T-helper 1 cell (primary cell): Measurements from ENCODE around the gene RBM15.

Experiments used
- DNase-seq, 5 donors: peaks; one replicate each; pipeline ENCODE4 v3.0.0-alpha.2; 2012 to 2020
- total RNA-seq, 4 donors: gene quantifications; one replicate each; lab custom pipeline; 2026; lab: John Stamatoyannopoulos, UW

Gene RBM15
- total RNA-seq = 105 to 129 (median 121) reads per million in 4 donors

GRCh38 chr1:110338886-110339406 is at the start of gene RBM15:
TSS of gene RBM15 (plus strand) at chr1:110339377. CDS start at chr1:110339406, 29 bp downstream.
- DNase-seq = peak; percentile 92 to 100 (median 96)

DNA sequence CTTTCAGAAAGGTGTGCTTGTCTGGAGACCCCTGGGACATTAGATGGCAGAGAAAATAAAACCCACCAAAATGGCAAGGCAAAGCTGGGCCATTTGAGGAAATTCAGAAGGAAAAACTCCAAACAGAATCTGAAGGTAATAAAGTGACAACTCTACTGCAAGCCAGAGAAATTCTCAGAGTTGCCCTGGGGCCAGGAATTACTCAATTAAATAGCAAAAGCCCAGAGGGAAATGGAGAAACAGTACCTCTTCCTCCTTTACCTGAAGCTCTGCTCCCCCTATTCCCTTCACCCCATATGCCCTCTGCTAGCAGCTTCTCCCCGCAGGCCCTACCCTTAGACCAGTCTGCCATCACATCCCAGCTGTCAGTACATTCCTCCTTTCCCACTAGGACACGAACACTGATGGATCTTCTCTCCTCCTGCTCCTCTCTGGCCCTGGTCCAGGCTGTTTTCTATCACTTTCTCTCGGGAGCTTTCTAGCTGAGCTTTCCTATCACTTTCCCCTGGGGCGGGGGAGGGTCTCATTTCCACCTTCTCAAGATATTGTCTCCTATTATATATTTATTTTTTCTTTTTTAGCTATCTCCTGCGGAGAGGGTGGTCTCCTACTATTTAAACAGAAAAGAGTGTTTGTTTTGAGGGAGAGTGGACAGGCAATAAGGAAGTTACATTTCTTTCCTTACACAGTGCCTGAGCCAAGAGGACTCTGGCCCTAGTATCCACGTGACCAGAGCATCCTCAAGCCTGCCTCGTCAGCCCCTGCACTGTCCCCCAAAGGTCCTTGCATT is 47.7 kb upstream of the RBM15 start:
- no peak for DNase-seq

GRCh38 chr1:110292031-110292741 is 47.0 kb upstream of the RBM15 start:
- no peak for DNase-seq

GRCh38 chr1:110293601-110294104 is 45.5 kb upstream of the RBM15 start:
- no peak for DNase-seq

GRCh38 chr1:110294308-110294707 is 44.9 kb upstream of the RBM15 start:
- DNase-seq = no peak

DNA sequence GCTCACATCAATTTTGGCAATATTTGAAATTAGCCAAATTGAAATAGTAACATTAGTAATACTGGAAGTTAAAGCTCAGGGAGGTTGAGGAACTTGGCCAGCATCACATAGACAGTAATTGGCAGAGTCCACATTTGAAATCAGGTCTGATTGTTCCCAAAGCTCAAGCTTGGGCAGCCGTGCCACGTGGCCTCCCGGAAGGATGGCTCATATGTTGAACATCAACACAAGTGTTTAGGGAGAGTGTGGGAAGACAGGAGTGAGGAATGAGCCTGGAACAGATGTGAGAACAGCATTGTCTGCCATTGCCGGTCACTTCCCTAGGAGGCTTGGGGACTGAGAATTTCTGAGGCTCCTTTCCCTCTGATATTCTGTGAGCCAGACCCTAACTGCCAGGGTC is 40.2 kb upstream of the RBM15 start:
- no peak for DNase-seq

- no peak for DNase-seq
These were observed 38.6 kb upstream of the RBM15 start for GRCh38 chr1:110300412-110301085.

GRCh38 chr1:110302836-110303235 is 36.3 kb upstream of the RBM15 start:
- DNase-seq = no peak

GRCh38 chr1:110305900-110306420 is 33.2 kb upstream of the RBM15 start:
- no peak for DNase-seq

DNA sequence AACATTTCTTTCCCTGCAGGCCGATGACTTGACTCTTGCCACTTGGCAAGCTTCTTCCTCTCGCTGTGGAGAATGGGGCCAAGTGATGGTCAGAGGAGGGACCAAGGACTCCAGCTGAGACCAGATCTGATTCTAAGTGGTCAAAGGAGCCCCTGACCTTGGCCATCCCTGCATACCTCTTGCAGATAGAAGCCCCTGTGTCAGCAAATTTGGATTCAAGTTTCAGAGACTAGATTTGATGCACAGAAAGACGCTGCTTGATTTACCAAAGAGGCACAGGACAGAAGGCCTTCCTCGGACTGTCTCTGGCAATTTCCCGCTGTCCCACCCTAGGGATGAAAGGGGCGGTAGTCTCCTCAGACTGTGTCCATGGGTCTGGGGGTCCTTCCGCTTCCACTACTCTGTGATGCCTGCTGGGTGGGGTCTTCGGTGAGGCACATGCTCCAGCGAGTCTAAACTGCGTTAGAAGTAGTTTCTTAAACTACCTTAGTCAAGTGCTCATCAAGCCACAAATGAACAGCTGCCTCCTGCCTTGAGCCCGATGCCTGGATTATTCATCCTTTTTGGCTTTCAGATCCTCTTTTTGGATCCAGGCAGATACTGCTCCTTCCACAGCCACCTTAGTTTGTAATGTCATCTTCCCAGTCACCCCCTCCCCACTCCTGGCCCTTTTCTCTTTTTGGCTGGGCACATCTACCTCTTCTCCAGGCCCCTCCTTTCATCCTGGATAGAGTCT is 31.8 kb upstream of the RBM15 start:
- DNase-seq = no peak

DNA sequence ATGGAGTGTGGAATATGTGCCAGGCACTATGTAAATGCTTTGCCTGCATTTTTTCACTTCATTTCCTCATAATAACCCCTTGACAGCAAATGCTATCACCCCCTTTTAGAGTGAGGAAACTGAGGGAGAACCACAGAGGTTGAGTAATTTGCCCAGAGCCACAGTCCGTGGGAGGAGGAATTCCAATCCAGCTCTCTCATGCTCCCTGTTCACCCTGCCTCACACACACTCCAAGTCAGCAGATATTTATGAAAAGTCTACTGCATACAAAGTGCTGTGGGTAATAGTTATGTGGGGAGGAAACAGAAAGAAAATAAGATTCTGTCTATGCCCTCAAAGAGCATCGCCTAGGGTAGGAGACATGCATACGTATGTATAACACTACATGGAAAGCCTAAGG is 30.9 kb upstream of the RBM15 start:
- no peak for DNase-seq

- no peak for DNase-seq
These were observed 30.0 kb upstream of the RBM15 start for GRCh38 chr1:110309139-110309538.

DNA sequence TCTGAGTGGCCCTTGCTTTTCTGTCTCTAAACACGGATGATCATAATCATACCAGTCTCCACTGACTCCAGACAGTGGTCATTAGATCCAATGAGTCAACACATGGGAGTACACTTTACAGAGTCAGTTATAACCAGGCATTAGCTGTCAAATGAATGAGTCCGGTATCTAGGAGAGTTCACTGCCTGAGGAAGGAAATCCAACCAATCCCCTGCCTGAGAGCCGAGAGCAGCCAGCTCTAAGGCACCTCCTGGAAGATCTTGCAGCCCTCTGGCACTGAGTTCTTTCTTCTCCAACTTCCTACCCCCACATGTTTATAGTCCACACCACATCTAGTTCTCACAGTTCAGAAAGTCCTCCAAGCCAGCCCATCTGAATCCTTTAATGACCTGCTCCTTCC is 29.4 kb upstream of the RBM15 start:
- DNase-seq = no peak

DNA sequence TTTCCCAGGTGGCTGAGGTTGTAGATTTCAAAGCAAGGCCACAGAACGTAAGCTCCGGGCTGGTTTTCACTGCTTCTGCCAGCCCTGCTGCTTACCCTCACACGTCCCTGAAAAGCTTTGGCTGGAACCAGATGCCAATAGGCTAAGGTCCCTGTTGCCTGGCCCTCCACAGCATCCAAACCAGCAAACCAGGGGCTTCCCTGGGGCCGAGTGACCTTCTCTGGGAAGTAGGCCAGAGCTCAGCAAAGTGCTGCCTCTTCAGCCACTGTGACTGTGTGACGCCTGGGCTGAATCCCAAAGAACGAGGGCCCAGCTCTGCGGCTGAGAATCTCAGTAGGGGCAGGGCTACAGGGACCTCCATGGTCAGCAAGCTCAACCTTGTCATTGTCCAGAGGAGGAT is 28.9 kb upstream of the RBM15 start:
- DNase-seq = no peak

- DNase-seq = peak; percentile 34 to 69 (median 62)
These were observed 26.7 kb upstream of the RBM15 start for GRCh38 chr1:110312188-110313121.

- DNase-seq = no peak
These were observed 22.4 kb upstream of the RBM15 start for GRCh38 chr1:110316735-110317134.

DNA sequence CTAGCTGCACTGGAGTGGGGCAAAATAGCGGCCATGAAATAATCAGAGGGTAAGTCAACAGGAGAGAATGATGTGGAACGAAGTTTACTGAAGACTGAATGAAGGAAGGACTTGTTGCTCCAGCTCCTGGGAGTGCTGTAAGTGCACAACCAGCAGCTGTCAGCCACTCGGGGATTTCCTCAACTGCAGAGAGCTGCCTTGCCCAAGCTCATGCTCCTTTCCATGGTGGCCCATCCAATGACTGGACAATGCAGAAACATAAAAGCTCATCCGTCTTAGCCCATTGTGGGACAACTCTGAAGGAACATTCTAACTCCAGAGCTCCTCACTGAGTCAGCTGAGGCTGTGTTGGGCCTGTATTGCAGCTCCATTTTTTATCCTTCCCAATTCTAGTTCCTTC is 21.1 kb upstream of the RBM15 start:
- no peak for DNase-seq

- no peak for DNase-seq
These were observed 19.6 kb upstream of the RBM15 start for GRCh38 chr1:110319332-110320167.

GRCh38 chr1:110320168-110320518 is 19.0 kb upstream of the RBM15 start:
- DNase-seq = no peak

DNA sequence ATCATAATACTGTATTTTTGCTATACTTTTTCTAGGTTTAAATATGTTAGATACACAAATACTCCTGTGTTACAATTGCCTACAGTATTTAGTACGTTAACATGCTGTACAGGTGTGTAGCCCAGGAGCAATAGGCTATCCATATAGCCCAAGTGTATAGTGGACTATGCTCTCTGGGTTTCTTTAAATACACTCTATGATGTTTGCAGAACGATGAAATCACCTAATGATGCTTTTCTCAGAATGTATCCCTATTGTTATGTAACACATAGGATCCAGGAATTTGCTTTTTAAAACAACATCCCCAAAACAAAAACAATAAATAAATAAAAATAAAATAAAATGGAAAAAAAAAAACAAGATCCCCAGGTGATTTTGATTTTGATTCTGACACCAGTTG is 18.1 kb upstream of the RBM15 start:
- no peak for DNase-seq
